Osteoblast (primary cell): Measurements from ENCODE around the gene PRR5. TPM values are rescaled to one million over a fixed set of nuclear protein-coding genes. Genes with fewer than 3 reads are reported as not detected.
"Not testable (repeated sequence)": the region's sequence is repeated elsewhere in the genome, so short reads cannot be mapped to it uniquely, and the experiment has no call there.

Source experiments
- DNase-seq: peaks from one replicate; pipeline ENCODE4 v3.0.0; 2011; ENCODE audit warnings: low spot score, mixed read lengths; ENCODE audit not compliant: insufficient read length; ENCODE audit errors: missing footprints
- H2AFZ ChIP-seq: 2 replicates; pipeline ENCODE4 v1.6.0; 2011; ENCODE audit warnings: mild to moderate bottlenecking, low read length
- H3K27ac ChIP-seq: 2 replicates; pipeline ENCODE4 v1.5.1; 2011; ENCODE audit warnings: mild to moderate bottlenecking, low read depth, low read length, moderate library complexity
- H3K27me3 ChIP-seq: 2 replicates; pipeline ENCODE4 v1.6.0; 2012; ENCODE audit warnings: mild to moderate bottlenecking, control low read depth, inconsistent platforms, low read length, moderate library complexity; ENCODE audit not compliant: insufficient read depth
- H3K36me3 ChIP-seq: 2 replicates; pipeline ENCODE4 v1.5.1; 2011; ENCODE audit warnings: mild to moderate bottlenecking, low read length, control low read depth, moderate library complexity; ENCODE audit not compliant: insufficient read depth
- H3K4me1 ChIP-seq: 2 replicates; pipeline ENCODE4 v1.5.1; 2011; ENCODE audit warnings: mild to moderate bottlenecking, low read length, control low read depth, moderate library complexity; ENCODE audit not compliant: insufficient read depth
- H3K4me2 ChIP-seq: 2 replicates; pipeline ENCODE4 v1.6.0; 2011; ENCODE audit warnings: mild to moderate bottlenecking, low read length; ENCODE audit not compliant: insufficient read depth
- H3K4me3 ChIP-seq: fragments of 200-600 bp; sonication (generic); 3 replicates; pipeline ENCODE4 v1.5.1; 2012; ENCODE audit warnings: mild to moderate bottlenecking, low read length, inconsistent platforms; ENCODE audit not compliant: insufficient read depth
- H3K79me2 ChIP-seq: 2 replicates; pipeline ENCODE4 v1.6.0; 2012; ENCODE audit warnings: mild to moderate bottlenecking, low read length, control low read depth, inconsistent platforms; ENCODE audit not compliant: insufficient read depth
- H3K9me3 ChIP-seq: 2 replicates; pipeline ENCODE4 v1.5.1; 2011; ENCODE audit warnings: low read depth, low read length, control low read depth
- H4K20me1 ChIP-seq: 2 replicates; pipeline ENCODE4 v1.6.0; 2012; ENCODE audit warnings: mild to moderate bottlenecking, low read length, control low read depth; ENCODE audit not compliant: insufficient read depth
- total RNA-seq: library from RNA; depleted of rRNA; stranded (reverse); fragments of >200 nt; gene quantifications from 2 replicates; pipeline ENCODE4 v1.2.3, GENCODE V29; 2012
- TF ChIP-seq, protein P1 (sequence below): IDR thresholded peaks from 2 replicates; pipeline ENCODE4 v1.5.1; 2011; ENCODE audit warnings: mild to moderate bottlenecking, low read depth, low read length, moderate library complexity; ENCODE audit errors: extremely low read depth

The PRR5 gene
- total RNA-seq, 1 donor = 14.8 TPM

DNA sequence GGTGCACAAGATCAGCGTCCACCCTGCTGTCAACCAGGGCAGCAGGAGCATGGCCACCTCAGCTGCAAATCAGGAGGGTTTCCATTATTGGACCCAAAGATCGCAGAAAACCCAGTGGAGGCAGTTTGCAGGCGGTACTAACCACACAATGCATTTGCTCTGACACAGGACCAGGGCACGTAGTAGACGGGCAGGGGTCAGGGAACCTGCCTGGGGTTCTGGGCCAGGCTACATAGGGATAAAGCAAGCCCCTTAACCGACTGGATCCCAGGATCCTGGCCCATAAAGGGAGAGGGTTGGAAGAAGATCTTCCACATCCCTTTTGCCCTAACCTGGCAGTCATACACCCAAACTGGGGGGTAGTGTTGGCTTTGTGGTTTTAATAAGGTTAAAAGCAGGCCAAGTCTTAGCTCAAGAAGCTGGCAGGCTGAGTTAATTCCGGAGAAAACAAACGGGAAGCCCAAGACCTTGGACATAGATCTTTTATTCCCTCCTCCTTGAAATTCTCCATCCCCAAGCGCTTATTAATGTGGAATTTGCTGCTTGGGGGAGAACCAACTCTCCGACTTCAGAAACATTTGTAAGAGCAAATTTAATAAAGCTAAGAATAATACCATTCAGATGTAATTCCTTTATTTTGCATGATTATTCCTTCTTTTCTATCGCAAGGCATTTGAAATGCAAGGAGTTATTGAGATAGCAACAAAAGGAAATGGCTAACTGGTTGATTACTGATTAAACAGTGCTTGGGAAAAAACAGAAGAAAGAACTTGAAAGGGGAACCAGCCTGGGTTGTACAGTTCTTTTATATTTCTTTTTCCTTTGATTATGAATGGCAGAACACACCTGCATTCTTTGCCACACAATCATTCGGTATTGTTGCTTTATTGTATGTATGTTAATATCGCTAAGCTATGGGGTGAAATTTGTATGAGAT lies 44.1 kb downstream of the PRR5 start:
- no peak overlapping the region for H2AFZ ChIP-seq
- H4K20me1 ChIP-seq = no peaks in the 10 kb centered on the region
- no peak overlapping the region for H3K27ac ChIP-seq
- no peaks in the 10 kb centered on the region for H3K9me3 ChIP-seq
- no peak overlapping the region for H3K4me2 ChIP-seq
- no peak overlapping the region for H3K4me3 ChIP-seq
- TF ChIP-seq, protein P1, sequence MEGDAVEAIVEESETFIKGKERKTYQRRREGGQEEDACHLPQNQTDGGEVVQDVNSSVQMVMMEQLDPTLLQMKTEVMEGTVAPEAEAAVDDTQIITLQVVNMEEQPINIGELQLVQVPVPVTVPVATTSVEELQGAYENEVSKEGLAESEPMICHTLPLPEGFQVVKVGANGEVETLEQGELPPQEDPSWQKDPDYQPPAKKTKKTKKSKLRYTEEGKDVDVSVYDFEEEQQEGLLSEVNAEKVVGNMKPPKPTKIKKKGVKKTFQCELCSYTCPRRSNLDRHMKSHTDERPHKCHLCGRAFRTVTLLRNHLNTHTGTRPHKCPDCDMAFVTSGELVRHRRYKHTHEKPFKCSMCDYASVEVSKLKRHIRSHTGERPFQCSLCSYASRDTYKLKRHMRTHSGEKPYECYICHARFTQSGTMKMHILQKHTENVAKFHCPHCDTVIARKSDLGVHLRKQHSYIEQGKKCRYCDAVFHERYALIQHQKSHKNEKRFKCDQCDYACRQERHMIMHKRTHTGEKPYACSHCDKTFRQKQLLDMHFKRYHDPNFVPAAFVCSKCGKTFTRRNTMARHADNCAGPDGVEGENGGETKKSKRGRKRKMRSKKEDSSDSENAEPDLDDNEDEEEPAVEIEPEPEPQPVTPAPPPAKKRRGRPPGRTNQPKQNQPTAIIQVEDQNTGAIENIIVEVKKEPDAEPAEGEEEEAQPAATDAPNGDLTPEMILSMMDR = no peak
- no peaks in the 10 kb centered on the region for H3K4me1 ChIP-seq
- peak; percentile 10 for DNase-seq
- H3K79me2 ChIP-seq = no peaks in the 10 kb centered on the region
- peaks cover 38% of the 10 kb centered on the region for H3K27me3 ChIP-seq
- no peaks in the 10 kb centered on the region for H3K36me3 ChIP-seq

DNA sequence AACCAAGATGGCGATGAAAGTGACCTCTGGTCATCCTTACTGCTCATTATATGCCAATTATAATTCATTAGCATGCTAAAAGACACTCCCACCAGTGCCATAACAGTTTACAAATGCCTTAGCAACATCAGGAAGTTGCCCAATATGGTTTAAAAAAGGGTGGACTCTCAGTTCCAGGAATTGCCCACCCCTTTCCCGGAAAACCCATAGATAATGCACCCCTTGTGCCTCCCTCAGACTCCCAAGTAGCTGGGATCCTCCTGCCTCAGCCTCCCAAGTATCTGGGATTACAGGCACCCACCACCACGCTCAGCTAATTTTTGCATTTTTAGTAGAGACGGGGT lies 45.8 kb downstream of the PRR5 start:
- not testable (repeated sequence) for H3K9me3 ChIP-seq, H2AFZ ChIP-seq, H3K36me3 ChIP-seq, DNase-seq, H3K79me2 ChIP-seq, H3K4me1 ChIP-seq, H3K4me3 ChIP-seq, H4K20me1 ChIP-seq, H3K27ac ChIP-seq, H3K4me2 ChIP-seq
- H3K27me3 ChIP-seq = peaks cover 48% of the 10 kb centered on the region

DNA sequence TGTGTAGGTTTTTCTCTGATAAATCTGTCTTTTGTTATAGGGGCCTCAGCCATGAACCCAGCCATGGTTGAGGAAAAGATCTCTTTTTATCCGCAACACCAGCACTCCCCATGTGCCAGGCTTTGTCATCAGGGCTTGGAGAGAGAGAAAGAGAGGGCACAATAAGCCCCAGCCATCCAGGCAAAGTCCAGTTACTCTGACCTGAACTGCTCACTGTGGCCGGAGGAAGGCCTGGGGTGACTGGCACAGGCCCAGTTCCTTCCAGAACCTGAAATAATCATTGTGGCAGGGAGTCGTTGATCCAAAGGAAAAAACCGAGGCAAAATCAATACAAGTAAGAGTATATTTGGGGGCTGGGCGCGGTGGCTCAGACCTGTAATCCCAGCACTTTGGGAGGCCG lies 46.5 kb downstream of the PRR5 start:
- H3K9me3 ChIP-seq = no peaks in the 10 kb centered on the region
- no peaks in the 10 kb centered on the region for H3K79me2 ChIP-seq
- peaks cover 49% of the 10 kb centered on the region for H3K27me3 ChIP-seq
- no peak overlapping the region for H3K27ac ChIP-seq
- H3K36me3 ChIP-seq = no peaks in the 10 kb centered on the region
- H4K20me1 ChIP-seq = no peaks in the 10 kb centered on the region
- peaks cover 1% of the 10 kb centered on the region for H3K4me1 ChIP-seq
- H2AFZ ChIP-seq = no peak overlapping the region
- no peak overlapping the region for H3K4me2 ChIP-seq
- TF ChIP-seq, protein P1 = no peak
- H3K4me3 ChIP-seq = no peak overlapping the region
- DNase-seq = no peak

DNA sequence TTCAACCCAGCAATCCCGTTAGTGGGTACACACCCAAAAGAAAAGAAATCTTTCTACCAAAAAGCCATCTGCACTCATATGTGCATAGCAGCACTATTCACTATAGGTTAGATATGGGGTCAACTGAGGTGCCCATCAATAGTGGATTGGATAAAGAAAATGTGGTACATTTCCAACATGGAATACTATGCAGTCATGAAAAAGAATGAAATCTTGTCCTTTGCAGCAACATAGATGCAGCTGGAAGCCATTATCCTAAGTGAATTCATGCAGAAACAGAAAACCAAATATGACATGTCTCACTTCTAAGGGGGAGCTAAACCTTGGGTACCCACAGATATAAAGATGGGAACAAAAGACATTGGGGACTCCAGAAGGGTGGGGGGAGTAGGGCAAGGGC lies 48.5 kb downstream of the PRR5 start:
- DNase-seq = no peak
- peaks cover 61% of the 10 kb centered on the region for H3K27me3 ChIP-seq
- TF ChIP-seq, protein P1 = no peak
- no peak overlapping the region for H3K4me3 ChIP-seq
- H3K4me1 ChIP-seq = peaks cover 7% of the 10 kb centered on the region
- H3K36me3 ChIP-seq = no peaks in the 10 kb centered on the region
- no peaks in the 10 kb centered on the region for H3K9me3 ChIP-seq
- H4K20me1 ChIP-seq = no peaks in the 10 kb centered on the region
- H3K4me2 ChIP-seq = no peak overlapping the region
- H3K79me2 ChIP-seq = no peaks in the 10 kb centered on the region
- H3K27ac ChIP-seq = no peak overlapping the region
- H2AFZ ChIP-seq = no peak overlapping the region
